ENCODE results near the gene ESR2. TPM values are rescaled to one million over a fixed set of nuclear protein-coding genes. Genes with fewer than 3 reads are reported as not detected.

The ESR2 gene
- polyA plus RNA-seq, 10 donors: 0.25 to 0.72 (median 0.40) TPM

GRCh38 chr14:64266239-64266638, 27.9 kb downstream of the ESR2 start:
- DNase-seq: peak in 1 of 3 donors; percentile 6

DNA sequence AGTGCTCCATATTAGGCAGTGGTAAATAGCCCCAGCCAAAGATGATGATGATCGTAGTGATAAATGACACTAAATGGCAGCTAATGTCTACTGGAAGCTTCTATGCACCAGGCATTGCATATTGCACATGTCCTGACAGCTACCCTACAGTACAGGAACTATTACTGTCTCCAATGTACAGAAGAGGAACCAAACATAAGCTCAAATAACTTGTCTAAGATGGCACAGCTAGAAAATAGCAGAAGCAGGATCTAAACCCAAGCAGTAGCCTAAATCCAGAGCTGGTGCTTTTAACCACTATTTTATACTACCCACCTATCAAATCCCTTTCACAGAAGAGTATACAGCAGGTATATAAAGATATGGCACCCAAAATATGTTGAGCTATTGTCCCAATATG, 28.9 kb downstream of the ESR2 start:
- no peak for DNase-seq

DNA sequence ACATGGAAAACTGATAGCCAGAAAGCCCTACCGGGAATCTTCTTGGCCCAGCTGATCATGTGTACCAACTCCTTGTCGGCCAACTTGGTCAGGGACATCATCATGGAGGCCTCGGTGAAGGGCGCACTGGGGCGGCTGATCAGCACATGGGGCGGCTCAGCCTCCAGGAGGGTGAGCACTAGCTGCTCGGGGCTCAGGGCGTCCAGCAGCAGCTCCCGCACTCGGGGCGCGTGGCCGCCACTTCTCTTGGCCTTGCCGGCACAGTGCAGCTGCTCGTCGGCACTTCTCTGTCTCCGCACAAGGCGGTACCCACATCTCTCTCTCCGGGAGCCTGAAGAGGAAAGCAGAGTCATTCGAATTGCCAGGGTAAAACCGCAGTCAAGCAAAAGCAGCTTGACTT, 33.8 kb downstream of the ESR2 start:
- no peak for DNase-seq

- DNase-seq: no peak
Observed at GRCh38 chr14:64255756-64256155, 38.4 kb downstream of the ESR2 start.

- DNase-seq: peak in 1 of 3 donors; percentile 21
Observed at GRCh38 chr14:64253672-64254071, 40.5 kb downstream of the ESR2 start.

DNA sequence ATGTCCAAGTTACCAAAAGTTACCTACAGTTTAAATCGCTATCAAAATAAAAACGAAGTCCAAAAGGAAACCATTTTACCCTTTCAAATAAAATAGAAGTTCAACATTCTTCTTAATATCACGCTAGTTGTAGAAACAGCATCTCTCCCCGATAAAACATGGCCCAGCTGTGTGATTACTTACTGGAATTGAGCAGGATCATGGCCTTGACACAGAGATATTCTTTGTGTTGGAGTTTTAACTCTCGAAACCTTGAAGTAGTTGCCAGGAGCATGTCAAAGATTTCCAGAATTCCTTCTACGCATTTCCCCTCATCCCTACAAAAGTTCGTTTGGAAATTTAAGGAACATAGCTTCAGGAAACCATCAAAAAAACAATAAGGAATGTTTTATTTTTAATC, 44.8 kb downstream of the ESR2 start:
- DNase-seq: no peak

- DNase-seq: no peak
Observed at GRCh38 chr14:64248689-64249088, 45.5 kb downstream of the ESR2 start.

DNA sequence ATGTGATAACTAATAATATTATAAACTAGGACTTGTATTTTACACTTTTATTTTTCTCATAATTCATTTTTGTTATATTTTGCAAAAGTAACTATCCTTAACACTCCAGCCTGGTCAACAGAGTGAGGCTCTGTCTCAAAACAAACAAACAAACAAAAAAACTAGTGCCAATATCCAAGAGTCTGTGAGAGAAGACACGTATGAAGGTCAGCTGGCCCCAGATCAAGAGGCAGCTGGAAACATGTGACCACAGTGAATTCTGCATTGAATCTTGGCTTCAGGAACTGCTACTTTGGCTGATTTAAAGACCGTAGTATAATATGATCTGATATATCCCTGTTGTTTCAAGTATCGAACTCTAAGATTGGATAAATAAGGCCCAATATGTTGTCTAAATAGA, 47.0 kb downstream of the ESR2 start:
- no peak for DNase-seq

- no peak for DNase-seq
Observed at GRCh38 chr14:64246688-64247087, 47.5 kb downstream of the ESR2 start.

DNA sequence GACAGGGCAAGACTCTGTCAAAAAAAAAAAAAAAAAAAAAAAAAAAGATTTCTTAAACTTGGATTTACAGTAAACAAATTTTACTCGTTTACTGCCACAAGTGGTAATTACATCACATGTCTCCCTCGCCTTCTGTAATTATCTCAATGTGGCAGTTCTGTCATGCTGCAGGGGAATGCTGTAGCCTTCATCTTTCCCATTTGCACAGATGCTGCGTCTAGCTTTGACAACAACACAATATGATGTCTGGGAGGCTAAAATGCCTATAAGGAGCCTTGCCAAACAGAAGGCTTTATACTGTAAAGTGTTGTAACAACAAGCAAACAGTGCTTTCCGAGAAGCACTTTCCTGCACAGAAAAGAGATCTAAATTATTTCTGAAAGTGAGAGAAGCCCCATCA, 48.7 kb downstream of the ESR2 start:
- no peak for DNase-seq

- DNase-seq: peak in 1 of 3 donors; percentile 16
Observed at GRCh38 chr14:64244279-64244678, 49.9 kb downstream of the ESR2 start.

DNA sequence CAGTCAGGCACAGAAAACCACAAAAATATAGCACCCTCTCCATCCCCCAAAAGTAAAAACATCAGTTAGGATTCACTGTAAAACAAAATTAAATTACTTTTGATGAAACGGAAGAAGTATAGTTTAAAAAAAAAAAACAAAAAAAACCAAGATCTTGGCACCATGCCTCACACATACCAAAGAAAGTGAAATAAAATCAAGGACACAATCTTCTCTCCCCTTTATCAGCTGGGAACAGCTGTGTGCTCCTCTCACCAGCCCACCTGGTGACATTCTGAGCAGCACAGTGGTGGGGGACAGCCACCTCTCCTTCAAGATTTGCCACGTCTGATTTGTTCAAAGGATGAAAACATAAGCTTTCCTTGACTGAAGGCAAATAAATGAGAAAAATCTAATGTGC, 55.5 kb downstream of the ESR2 start:
- no peak for DNase-seq

GRCh38 chr14:64238049-64238448, 56.1 kb downstream of the ESR2 start:
- no peak for DNase-seq

DNA sequence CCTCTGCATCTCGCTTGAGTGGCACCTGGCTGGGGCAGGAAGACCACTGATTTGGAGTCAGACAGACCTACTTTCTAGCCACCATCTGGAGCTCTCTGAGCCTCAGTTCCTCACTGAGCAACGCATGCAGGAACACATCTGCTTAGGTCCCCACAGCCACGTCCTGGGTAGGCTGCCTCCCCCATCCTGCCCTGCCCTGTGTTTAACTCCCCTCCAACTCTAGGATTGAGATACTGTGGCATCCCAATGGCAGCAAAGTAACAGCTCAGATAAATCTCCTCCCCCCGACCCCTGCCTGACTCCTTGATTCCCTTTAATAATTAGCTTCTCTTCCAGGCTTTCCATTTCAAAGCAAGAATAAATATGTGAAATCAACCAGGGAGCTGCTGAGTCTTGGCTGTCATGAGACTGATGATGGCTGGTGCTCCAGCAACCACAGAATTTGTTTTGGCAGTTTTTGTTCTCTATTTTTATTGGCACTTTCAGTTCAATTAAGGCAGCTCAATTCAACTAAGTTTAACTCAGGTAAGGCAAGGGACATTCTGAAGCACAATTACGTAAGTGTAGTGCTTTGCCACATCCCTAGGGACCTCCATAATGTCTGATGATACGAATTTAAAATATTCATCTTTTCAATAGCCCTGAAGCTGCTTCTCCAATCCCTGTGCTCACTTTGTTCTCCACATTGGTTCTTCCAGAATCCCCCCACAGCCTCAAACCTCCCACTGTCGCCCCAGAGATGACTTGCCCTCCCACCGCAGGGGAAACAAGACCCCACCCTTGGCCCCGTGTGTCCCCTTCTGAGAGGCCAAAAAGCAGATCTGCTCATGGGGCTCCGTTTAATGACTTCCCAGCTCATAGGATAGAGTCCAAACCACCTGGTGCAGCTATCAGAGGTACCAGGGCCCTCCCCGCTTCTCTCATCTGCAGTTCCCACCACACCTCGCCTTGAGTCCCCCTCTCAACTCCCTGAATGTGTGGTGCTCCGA, 58.2 kb downstream of the ESR2 start:
- DNase-seq: no peak

DNA sequence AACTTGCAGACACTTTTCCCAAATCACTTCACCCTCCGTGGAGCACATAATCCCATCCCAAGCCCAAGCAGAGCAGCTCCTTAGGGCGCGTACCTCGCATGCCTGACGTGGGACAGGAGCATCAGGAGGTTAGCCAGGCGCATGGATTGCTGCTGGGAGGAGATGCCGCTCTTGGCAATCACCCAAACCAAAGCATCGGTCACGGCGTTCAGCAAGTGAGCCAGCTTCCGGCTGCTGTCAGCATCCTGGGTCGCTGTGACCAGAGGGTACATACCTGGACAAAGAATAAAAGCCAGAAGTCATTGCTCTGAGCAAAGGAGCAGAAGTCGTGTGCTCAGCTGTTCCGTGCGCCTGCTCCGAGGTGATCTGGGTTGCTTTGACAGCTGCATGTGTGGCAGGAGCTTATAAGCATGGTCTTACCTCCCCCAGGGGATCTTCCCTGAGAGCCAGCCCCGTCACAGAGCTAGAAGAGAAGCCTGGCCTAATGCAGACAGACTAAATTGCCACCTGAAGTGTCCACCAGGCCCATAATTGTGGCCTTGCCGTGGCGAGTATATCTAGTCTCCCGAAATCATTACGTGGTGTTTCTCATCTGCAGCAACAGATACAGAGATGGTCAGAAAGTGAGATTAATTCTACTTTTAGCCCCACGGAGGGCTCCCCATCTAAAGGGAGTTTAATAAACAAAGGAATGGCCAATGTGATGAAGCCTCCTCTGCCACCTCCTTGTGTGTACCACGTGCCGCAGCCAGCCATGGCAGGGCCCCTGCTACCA, 59.1 kb downstream of the ESR2 start:
- no peak for DNase-seq

DNA sequence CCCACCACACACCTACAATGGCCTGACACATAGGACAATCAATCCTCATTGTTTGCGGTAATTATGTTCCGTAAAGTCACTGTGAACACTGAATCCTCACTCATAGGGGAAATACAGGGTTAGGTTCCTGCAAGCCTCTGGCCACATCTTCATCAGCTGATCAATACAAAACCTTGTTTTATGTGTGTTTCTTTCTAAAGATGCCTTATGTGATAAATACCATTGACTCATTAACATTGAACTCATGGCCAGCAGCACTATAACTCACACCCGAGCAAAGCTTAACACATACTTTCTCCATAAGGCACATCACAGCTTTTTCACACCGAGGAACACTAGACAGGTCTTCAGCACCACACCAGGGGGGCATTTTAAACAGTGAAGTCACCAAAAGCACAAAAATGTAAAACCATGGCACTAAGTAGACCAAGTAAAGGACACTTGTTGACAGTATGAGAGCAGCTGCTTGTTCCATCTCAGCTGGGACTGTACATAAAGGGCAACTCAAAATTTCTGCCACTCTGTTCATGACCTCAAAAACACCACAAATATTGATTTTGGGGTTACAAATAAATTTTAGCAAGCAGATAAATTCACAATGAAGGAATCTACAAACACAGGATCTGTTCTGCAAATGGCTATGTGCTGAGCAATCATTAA, 60.5 kb downstream of the ESR2 start:
- no peak for DNase-seq

DNA sequence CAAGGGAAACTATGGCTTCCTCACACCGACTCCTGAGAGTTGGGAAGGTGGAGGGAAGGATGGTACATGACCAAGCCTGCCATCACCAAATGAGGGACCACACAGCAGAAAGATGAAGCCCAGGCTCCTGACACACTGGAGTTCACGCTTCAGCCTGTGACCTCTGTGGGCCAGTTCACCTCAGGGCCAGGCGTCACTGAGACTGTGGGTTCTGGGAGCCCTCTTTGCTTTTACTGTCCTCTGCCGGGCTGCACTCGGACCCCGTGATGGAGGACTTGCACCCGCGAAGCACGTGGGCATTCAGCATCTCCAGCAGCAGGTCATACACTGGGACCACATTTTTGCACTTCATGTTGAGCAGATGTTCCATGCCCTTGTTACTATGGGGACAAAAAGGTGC, 61.2 kb downstream of the ESR2 start:
- no peak for DNase-seq

- no peak for DNase-seq
Observed at GRCh38 chr14:64232095-64232838, 61.9 kb downstream of the ESR2 start.

DNA sequence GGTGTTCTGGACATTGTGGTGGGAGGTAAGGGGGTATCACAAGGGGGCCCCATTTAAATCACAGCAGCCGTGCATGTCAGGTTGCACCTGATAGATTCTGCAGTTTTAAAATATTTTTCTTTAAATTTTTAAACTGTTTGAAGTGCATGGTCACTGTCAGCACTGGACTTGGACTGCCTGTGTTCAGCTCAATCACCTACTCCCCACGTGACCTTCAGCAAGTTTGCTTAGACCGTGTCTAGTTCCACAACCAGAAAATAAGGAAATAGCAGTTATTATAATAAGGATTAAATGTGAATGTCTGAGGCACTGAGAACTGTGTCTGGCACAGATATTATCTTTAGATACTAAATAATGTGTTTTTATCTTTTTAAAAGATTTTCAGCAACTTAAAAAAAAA, 64.7 kb downstream of the ESR2 start:
- DNase-seq: no peak

DNA sequence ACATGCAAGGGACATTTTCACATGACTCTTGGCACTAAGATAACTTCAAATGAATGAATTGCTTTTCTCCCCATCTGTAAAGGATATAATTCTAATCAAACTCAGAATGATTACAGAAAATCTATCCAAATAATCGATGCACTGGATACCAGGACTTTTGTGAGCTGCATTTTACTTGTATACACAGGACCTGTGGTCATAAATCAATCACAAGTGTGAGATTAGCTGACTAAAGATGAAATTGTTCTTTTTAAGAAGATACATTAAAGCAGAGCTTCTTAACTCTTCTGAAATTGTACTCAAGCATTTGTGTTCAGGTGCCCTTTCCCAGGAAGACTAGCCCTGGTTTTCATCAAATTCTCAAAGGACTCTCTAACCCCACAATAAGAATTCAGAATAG, 66.3 kb downstream of the ESR2 start:
- DNase-seq: no peak

- DNase-seq: no peak
Observed at GRCh38 chr14:64225151-64225757, 68.9 kb downstream of the ESR2 start.

Measured in muscle of back (tissue), 11 donors.